Measurements from ENCODE around the gene OTOGL.

DNA sequence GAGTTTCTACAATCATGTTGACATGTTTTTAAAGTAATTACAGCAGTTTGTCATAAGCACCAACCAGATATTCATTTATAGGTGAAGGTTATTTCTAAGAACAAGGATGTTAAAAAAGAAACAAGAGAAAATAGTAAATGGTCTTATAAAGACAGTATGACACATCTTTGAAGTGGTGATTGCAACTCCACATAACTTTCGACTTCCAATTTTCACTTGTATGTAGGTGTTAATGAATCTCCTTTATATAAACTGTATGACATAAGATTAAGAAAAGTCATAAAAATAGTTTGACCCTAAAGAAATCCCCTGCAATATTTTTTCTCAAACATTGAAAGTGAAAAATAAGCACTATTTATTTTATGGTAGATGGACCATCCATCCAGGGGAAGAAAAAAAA is 199.9 kb downstream of the OTOGL start:
- TF ChIP-seq, protein P1, sequence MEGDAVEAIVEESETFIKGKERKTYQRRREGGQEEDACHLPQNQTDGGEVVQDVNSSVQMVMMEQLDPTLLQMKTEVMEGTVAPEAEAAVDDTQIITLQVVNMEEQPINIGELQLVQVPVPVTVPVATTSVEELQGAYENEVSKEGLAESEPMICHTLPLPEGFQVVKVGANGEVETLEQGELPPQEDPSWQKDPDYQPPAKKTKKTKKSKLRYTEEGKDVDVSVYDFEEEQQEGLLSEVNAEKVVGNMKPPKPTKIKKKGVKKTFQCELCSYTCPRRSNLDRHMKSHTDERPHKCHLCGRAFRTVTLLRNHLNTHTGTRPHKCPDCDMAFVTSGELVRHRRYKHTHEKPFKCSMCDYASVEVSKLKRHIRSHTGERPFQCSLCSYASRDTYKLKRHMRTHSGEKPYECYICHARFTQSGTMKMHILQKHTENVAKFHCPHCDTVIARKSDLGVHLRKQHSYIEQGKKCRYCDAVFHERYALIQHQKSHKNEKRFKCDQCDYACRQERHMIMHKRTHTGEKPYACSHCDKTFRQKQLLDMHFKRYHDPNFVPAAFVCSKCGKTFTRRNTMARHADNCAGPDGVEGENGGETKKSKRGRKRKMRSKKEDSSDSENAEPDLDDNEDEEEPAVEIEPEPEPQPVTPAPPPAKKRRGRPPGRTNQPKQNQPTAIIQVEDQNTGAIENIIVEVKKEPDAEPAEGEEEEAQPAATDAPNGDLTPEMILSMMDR (IDR thresholded peaks at IDR 0.05; ENCODE audit: low read depth, low read length) = no peak
- TF ChIP-seq POLR2A (IDR thresholded peaks at IDR 0.05; ENCODE audit: extremely low read depth, insufficient read length) = no peak
